ENCODE results near the gene DDR1. TPM values are rescaled to one million over a fixed set of nuclear protein-coding genes. Genes with fewer than 3 reads are reported as not detected.

Gene DDR1
- total RNA-seq, 1 experiment from 2014 or later, result 108 TPM

GRCh38 chr6:30895343-30895742 is 11.0 kb downstream of the DDR1 start:
- POLR2A ChIA-PET (ENCODE audit: unreplicated experiment), result no interaction called here
- H3K9ac ChIP-seq (ENCODE audit: low read length), result no peak overlapping the region
- CTCF ChIA-PET, result no interaction called here
- no peak overlapping the region for H3K27ac ChIP-seq (ENCODE audit: low read length)
- no peak overlapping the region for H2AFZ ChIP-seq (ENCODE audit: low read length)
- H3K4me2 ChIP-seq (ENCODE audit: low read length), result no peak overlapping the region
- intact Hi-C loops (cut with micrococcal nuclease), result no loop called here
- TF ChIP-seq EZH2 (IDR thresholded peaks at IDR 0.05; ENCODE audit: low read length, unreplicated experiment) (no peak), CTCF (conservative IDR thresholded peaks at IDR 0.05; ENCODE audit: low read depth, low read length) (no peak), EZH2phosphoT487 (IDR thresholded peaks at IDR 0.05; ENCODE audit: borderline replicate concordance, low read length) (no peak)
- H3K4me1 ChIP-seq (ENCODE audit: insufficient read depth, low read length), result no peaks in the 10 kb centered on the region
- peaks cover 55% of the 10 kb centered on the region for H3K36me3 ChIP-seq (ENCODE audit: low read depth, low read length)
- H3K4me3 ChIP-seq (ENCODE audit: low read length), result no peak overlapping the region
- no peaks in the 10 kb centered on the region for H3F3A ChIP-seq (ENCODE audit: low read length, unreplicated experiment)
- DNase-seq, result no peak
- no peaks in the 10 kb centered on the region for H3K9me2 ChIP-seq (replicated peaks; ENCODE audit: low read length)
- ATAC-seq, result no peak
- H3K9me3 ChIP-seq (ENCODE audit: low read length), result no peaks in the 10 kb centered on the region
- H3K79me2 ChIP-seq (ENCODE audit: low read length), result no peaks in the 10 kb centered on the region
- BruUV-seq (replicated peaks), result no TSS peak
- no peaks in the 10 kb centered on the region for H3K27me3 ChIP-seq (ENCODE audit: low read length)
- H4K20me1 ChIP-seq (ENCODE audit: low read length), result no peaks in the 10 kb centered on the region

GRCh38 chr6:30896541-30896940 is 12.2 kb downstream of the DDR1 start:
- TF ChIP-seq CTCF (conservative IDR thresholded peaks at IDR 0.05; ENCODE audit: low read depth, low read length), result no peak
- no peak for TF ChIP-seq EZH2 (IDR thresholded peaks at IDR 0.05; ENCODE audit: low read length, unreplicated experiment)
- TF ChIP-seq EZH2phosphoT487 (IDR thresholded peaks at IDR 0.05; ENCODE audit: borderline replicate concordance, low read length), result no peak
- H4K20me1 ChIP-seq (ENCODE audit: low read length), result no peaks in the 10 kb centered on the region
- DNase-seq (no peak), ATAC-seq (no peak)
- H3K79me2 ChIP-seq (ENCODE audit: low read length), result no peaks in the 10 kb centered on the region
- no peak overlapping the region for H3K4me2 ChIP-seq (ENCODE audit: low read length)
- H3K9ac ChIP-seq (ENCODE audit: low read length), result no peak overlapping the region
- no peaks in the 10 kb centered on the region for H3F3A ChIP-seq (ENCODE audit: low read length, unreplicated experiment)
- no peaks in the 10 kb centered on the region for H3K9me2 ChIP-seq (replicated peaks; ENCODE audit: low read length)
- H3K27me3 ChIP-seq (ENCODE audit: low read length), result no peaks in the 10 kb centered on the region
- CTCF ChIA-PET, result no interaction called here
- peaks cover 48% of the 10 kb centered on the region for H3K36me3 ChIP-seq (ENCODE audit: low read depth, low read length)
- H3K4me1 ChIP-seq (ENCODE audit: insufficient read depth, low read length), result no peaks in the 10 kb centered on the region
- H3K27ac ChIP-seq (ENCODE audit: low read length), result no peak overlapping the region
- POLR2A ChIA-PET (ENCODE audit: unreplicated experiment), result no interaction called here
- no peaks in the 10 kb centered on the region for H3K9me3 ChIP-seq (ENCODE audit: low read length)
- no peak overlapping the region for H3K4me3 ChIP-seq (ENCODE audit: low read length)
- intact Hi-C loops (cut with micrococcal nuclease), result no loop called here
- BruUV-seq (replicated peaks), result no TSS peak
- no peak overlapping the region for H2AFZ ChIP-seq (ENCODE audit: low read length)

DNA sequence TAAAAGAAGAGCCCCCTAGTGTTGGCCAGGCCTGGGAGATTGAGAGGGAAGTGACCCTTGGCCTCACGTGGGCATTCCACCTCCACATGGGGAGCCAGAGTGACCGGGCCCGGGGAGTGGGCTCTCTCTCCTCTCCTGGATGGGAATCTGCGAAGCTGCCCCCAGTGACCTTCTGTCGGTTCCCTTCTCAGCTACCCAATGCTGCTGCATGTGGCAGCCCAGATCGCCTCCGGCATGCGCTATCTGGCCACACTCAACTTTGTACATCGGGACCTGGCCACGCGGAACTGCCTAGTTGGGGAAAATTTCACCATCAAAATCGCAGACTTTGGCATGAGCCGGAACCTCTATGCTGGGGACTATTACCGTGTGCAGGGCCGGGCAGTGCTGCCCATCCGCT is 13.6 kb downstream of the DDR1 start:
- no peak for DNase-seq
- no peak for ATAC-seq
- no peaks in the 10 kb centered on the region for H3K9me2 ChIP-seq (replicated peaks; ENCODE audit: low read length)
- peaks cover 43% of the 10 kb centered on the region for H3K36me3 ChIP-seq (ENCODE audit: low read depth, low read length)
- no peak overlapping the region for H3K9ac ChIP-seq (ENCODE audit: low read length)
- H3K79me2 ChIP-seq (ENCODE audit: low read length), result no peaks in the 10 kb centered on the region
- H3K27ac ChIP-seq (ENCODE audit: low read length), result no peak overlapping the region
- H3K9me3 ChIP-seq (ENCODE audit: low read length), result no peaks in the 10 kb centered on the region
- no peaks in the 10 kb centered on the region for H3K4me1 ChIP-seq (ENCODE audit: insufficient read depth, low read length)
- BruUV-seq (replicated peaks), result no TSS peak
- no peaks in the 10 kb centered on the region for H4K20me1 ChIP-seq (ENCODE audit: low read length)
- no peak overlapping the region for H3K4me3 ChIP-seq (ENCODE audit: low read length)
- H3K27me3 ChIP-seq (ENCODE audit: low read length), result no peaks in the 10 kb centered on the region
- TF ChIP-seq EZH2phosphoT487 (IDR thresholded peaks at IDR 0.05; ENCODE audit: borderline replicate concordance, low read length) (no peak), CTCF (conservative IDR thresholded peaks at IDR 0.05; ENCODE audit: low read depth, low read length) (0 out of 2 replicates have a peak, but pooled peaks have one; percentile 10)
- no peak overlapping the region for H3K4me2 ChIP-seq (ENCODE audit: low read length)
- ChIA-PET CTCF (no interaction called here), POLR2A (ENCODE audit: unreplicated experiment) (no interaction called here)
- H3F3A ChIP-seq (ENCODE audit: low read length, unreplicated experiment), result no peaks in the 10 kb centered on the region
- intact Hi-C loops (cut with micrococcal nuclease), result no loop called here
- no peak overlapping the region for H2AFZ ChIP-seq (ENCODE audit: low read length)

All from PC-3 (cell line).